GM12864 (cell line): ENCODE results near the gene MXI1.
A peak's percentile ranks its signal among the peaks of the same experiment; 100 is the strongest.

Experiments
- DNase-seq: peaks from one replicate; pipeline ENCODE4 v3.0.0-alpha.2; 2011; ENCODE audit warnings: low read depth
- H3K4me3 ChIP-seq: 2 replicates; pipeline ENCODE4 v1.5.1; 2011; ENCODE audit warnings: mild to moderate bottlenecking, low read depth, low read length, control low read depth
- CTCF ChIP-seq: IDR thresholded peaks from 2 replicates; pipeline ENCODE4 v1.5.1; 2011; ENCODE audit warnings: low read depth, mild to moderate bottlenecking, moderate library complexity, low read length, control low read depth, inconsistent platforms; ENCODE audit errors: missing control alignments

The MXI1 gene

GRCh38 chr10:110203500-110204455, 3.6 kb upstream of the MXI1 start:
- TF ChIP-seq CTCF, result no peak
- no peak overlapping the region for H3K4me3 ChIP-seq
- DNase-seq, result no peak

- H3K4me3 ChIP-seq, result no peak overlapping the region
- DNase-seq, result no peak
- TF ChIP-seq CTCF, result no peak
Observed at GRCh38 chr10:110205051-110205675, 2.2 kb upstream of the MXI1 start.

- DNase-seq, result no peak
Observed at GRCh38 chr10:110207805-110208613, 604 bp downstream of the MXI1 start.

GRCh38 chr10:110208614-110209453, 1.4 kb downstream of the MXI1 start:
- H3K4me3 ChIP-seq, result peak overlapping the region; percentile 63
- no peak for DNase-seq
- TF ChIP-seq CTCF, result peak; percentile 2

More at GRCh38 chr10:110207805-110208613, 604 bp downstream of the MXI1 start:
- no peak for TF ChIP-seq CTCF
- H3K4me3 ChIP-seq, result peak overlapping the region; percentile 63

GRCh38 chr10:110209454-110209925, 2.1 kb downstream of the MXI1 start:
- DNase-seq, result no peak
- TF ChIP-seq CTCF, result no peak

GRCh38 chr10:110209926-110210673, 2.7 kb downstream of the MXI1 start:
- H3K4me3 ChIP-seq, result peak overlapping the region; percentile 69
- DNase-seq, result no peak
- TF ChIP-seq CTCF, result no peak

More at GRCh38 chr10:110209454-110209925, 2.1 kb downstream of the MXI1 start:
- peak overlapping the region; percentile 63 for H3K4me3 ChIP-seq
